Fibroblast of skin of left quadriceps (primary cell): ENCODE results near the gene SOD2.
A peak's percentile ranks its signal among the peaks of the same experiment; 100 is the strongest.
"Not testable (repeated sequence)": the region's sequence is repeated elsewhere in the genome, so short reads cannot be mapped to it uniquely, and the experiment has no call there.

Source experiments
- DNase-seq, 2 experiments: peaks; one replicate each; pipeline ENCODE4 v3.0.0-alpha.2; 2013; ENCODE audit warnings: low read depth in 2 of 2

The SOD2 gene

DNA sequence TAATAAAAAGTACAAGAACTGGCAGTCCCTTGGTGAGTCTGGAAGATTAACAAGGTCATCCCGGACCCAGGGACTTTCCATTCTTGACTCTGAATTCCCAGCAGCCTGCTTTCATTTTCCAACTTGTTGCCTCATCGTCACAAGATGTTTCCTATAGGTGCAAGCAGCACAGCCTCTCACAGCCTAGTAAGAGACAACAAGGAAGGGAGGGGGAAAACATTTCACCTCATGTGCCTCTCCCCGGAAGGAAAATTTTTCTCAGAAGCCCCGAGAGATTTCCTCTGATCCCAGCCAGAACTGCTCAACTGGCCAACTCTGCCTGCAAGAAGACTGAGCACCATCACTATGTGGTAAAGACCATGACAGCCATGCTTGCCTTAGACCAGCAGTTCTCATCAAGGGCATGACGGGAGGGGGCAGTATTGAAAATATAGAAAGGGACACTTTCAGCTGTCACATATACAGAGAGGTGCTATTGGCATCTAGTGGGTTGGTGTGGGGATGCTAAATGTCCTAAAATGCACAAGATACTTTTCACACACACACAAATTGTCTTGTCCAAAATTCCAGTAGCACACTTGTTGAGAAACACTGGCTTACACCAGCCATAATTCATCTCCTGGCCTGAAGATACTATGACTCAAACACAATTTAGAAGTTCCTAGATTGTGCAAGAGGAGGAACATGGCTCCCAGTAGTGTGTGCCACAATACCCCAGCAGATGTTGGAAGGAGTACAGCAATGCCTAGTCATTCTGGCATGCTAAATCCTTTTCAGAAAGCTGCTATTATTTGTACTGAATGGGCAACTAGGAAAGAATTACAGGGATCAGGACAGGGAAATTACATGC lies 23.4 kb upstream of the SOD2 start:
- DNase-seq: peak; percentile 89 to 92

DNA sequence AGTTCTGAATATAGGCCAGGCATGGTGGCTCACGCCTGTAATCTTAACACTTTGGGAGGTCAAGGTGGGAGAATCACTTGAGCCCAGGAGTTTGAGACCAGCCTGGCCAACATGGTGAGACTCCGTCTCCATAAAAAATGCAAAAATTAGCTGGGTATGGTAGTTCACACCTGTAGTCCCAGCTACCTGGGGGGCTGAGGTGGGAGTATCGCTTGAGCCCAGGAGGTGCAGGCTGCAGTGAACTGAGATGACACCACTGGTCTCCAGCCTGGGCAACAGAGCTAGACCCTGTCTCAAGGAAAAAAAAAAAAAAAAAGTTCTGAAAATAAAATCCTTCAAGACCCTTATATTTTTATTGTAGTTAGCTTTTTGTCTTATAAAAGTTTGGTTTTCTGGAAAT lies 22.6 kb upstream of the SOD2 start:
- DNase-seq: no peak

DNA sequence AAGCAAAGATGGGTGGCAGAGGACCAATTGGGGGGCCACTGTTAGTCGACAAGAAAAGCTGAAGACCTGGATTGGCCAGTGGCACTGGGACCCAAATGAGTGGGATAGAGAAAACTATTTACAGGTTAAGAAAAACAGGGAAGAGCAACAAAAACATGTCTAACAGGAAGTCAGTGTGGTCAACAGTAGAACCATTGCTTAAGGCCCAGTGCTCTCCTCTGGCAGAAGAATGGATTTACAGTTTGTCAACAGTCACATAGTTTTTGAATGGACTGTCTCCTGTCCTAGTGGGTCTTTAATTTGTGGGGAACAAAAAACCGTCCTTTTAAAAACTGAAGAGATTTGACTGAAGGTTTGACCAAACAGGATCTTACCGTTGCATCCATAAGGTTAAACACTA lies 22.1 kb upstream of the SOD2 start:
- DNase-seq: no peak

DNA sequence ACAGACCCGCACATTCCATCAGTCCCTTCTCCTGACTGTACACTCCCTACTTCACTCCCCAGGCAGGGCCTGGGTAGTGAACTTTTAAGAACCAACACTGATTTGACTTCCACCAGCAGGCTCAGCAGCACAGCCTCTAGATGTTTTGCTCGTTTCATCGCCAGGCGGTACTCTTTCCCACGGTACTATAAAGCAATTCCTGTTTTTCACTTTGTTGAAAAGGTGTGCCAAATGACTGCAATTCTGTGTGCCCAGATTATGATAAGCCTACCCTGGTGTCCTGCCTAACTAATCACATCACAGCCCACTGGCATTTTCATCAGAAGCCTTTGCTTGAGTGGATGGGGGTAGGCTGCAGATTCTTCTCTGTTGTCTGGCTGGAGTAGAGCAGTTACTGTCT lies 21.4 kb upstream of the SOD2 start:
- no peak for DNase-seq

DNA sequence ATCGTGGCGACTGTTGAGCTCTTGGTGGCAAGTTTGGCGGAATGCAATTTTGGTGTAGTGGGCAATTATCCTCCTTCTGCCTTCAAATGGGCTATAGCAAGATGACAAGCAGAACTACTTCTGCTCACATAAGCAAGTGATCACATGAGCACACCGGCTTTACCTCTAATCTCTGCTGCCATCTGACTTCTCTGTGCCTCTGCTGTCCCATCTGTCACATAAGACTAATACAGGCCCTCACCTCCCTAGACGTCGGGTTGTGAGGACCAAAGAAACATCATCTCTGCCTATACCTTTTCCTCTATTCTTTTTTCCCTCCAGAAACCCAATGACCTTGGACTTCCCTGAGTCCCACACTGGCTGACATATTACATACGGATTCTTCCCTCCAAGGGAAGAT lies 20.9 kb upstream of the SOD2 start:
- no peak for DNase-seq

DNA sequence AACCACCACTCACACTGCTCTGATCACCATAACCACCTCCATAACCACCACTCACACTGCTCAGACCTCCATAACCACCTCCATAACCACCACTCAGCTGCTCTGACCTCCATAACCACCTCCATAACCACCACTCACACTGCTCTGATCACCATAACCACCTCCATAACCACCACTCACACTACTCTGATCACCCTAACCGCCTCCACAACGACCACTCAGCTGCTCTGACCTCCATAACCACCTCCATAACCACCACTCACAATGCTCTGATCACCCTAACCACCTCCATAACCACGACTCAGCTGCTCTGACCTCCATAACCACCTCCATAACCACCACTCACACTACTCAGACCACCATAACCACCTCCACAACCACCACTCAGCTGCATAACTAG lies 19.3 kb upstream of the SOD2 start:
- DNase-seq: not testable (repeated sequence)

DNA sequence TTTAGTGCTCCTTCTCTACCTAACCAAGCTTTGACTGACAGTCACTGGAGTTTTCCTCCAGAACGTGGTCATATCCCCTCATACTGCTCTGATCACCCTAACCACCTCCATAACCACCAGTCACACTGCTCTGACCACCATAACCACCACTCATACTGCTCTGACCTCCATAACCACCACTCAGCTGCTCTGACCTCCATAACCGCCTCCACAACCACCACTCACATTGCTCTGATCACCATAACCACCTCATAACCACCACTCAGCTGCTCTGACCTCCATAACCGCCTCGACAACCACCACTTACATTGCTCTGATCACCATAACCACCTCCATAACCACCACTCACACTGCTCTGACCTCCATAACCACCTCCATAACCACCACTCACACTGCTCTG lies 17.6 kb upstream of the SOD2 start:
- DNase-seq: not testable (repeated sequence)

DNA sequence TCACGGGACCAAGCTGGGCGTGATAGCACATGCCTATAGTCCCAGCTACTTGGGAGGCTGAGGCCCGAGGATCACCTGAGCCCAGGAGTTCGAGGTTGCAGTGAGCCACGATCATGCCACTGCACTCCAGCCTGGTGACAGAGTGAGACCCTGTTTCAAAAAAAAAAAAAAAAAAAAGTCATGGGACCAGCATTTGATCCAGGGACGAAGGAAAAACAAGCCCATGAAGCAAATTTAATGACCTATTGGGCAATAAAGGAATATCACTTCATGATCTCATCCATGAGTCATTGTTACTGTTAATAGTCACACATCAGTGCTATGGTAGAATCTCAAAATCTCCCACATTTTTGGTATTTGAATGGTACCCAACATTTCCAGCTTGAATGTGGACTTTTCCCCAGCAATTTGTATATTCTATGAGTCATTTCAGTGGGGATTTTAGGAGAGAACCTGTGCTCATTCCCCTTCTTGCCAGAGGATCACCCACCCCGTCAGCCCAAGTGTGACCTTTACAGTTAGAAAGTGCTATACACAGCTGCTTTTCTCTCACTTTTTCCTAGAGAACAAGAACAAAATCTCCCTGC lies 8.5 kb upstream of the SOD2 start:
- peak; percentile 85 to 88 for DNase-seq

DNA sequence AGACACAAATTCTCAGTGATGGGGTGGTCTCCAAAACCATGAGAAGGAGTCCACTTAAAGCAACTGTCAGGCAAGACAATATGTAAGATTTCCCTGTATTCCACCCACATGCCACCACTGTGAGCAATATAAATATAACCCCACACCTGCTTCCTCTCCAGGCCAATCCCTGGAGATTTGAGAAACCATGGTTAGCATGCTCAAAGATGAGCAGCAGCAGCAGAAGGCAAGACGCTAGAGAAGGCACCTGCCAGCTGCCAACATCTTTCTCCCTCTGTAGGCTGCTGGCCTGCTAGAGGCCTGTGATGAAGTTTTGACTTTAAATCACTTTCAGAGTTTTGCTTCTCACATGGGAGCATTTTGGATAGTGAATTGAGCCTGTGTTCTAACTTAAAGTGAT lies 7.9 kb upstream of the SOD2 start:
- no peak for DNase-seq

DNA sequence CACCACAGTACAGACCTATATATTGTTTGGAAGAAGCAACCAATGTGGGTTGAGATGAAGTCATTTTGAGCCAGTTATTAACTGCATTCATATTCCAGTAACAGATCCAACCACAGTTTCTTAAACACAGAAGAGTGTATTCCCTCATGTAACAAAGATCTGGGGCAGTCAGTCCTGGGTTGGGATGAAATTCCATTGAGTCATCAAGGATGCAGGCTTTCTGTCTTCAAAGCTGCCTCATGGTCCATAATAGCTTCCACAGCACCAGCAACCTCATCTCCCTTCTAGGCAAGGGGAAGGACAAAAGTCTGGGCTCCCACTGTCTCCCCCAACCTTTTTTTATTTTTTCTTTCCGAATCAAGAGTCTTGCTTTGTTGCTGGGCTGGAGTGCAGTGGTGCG lies 2.9 kb upstream of the SOD2 start:
- DNase-seq: no peak

DNA sequence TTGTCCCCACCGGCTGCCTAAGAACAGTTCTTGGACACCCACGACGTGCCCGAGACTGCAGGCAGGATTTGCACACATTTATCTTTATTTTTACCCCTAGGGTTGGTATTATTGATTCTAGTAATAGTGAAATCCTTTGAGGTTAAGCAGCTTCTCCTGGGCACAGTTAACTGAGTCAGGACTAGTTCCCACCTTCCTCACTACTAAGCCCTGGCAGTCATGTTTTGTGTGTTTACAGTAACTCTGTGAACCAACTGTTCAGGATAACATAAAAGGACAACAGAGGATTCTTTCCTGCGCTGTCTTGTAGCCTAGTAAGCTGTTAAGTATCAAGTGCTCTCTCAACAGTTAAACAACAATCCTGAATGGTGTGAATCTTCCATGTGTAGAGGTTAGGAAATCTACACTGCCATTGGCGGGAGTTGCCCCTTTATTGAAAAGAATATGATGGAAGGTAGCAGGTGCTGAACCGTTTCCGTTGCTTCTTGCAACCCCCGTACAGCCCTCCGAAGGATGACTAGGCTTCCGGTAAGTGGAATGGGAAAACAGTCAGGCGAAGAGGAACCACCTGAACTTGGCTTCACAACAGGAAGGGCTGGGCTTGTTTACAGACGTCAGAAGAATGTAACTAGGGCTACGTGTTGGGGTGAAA lies 979 bp upstream of the SOD2 start:
- DNase-seq: no peak

DNA sequence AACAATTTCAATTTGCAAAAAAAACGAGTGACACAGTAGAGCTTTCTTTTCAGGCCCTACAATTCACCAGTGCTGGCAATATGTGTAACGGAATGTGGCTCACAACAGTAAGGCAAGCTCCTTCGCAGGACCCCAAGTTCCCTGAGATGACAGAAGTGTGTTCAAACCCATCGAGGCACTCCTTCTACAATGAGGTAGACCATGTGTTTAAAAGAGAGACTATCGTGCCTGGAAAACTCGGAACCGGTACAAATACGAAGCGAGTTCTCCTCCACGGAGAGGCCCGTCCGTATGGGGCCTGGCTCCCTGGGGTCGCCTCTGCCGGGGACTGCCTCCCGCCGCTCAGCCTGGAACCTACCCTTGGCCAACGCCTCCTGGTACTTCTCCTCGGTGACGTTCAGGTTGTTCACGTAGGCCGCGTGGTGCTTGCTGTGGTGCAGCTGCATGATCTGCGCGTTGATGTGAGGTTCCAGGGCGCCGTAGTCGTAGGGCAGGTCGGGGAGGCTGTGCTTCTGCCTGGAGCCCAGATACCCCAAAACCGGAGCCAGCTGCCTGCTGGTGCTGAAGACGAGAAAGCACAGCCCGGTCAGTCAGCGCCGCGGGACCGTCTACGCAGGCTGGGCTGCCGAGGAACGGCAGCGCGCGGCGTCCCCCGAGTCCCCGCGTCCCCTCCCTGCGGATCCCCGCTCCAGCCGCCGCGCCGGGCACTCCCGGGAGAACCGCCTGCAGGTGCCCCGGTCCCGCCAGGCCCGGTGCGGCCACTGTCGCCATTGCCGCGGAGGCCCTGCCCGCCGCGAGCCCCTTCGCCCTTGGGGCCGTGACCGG lies 526 bp downstream of the SOD2 start:
- no peak for DNase-seq

DNA sequence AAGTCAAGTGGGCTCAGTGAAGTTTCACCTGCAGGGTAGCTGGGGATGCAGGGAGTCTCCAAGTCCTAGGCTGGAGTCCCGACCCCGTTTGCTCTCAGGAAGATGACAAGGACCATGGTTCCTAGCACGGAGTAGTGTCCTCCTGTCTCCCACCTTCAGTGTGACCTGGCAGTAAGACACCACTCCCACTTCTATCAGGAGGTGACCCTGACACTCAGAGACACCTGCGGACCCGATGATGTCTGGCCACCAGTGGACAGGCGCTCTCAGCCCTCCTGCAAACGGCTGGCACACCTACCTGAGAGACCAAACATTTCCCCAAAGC lies 1.1 kb downstream of the SOD2 start:
- DNase-seq: no peak

DNA sequence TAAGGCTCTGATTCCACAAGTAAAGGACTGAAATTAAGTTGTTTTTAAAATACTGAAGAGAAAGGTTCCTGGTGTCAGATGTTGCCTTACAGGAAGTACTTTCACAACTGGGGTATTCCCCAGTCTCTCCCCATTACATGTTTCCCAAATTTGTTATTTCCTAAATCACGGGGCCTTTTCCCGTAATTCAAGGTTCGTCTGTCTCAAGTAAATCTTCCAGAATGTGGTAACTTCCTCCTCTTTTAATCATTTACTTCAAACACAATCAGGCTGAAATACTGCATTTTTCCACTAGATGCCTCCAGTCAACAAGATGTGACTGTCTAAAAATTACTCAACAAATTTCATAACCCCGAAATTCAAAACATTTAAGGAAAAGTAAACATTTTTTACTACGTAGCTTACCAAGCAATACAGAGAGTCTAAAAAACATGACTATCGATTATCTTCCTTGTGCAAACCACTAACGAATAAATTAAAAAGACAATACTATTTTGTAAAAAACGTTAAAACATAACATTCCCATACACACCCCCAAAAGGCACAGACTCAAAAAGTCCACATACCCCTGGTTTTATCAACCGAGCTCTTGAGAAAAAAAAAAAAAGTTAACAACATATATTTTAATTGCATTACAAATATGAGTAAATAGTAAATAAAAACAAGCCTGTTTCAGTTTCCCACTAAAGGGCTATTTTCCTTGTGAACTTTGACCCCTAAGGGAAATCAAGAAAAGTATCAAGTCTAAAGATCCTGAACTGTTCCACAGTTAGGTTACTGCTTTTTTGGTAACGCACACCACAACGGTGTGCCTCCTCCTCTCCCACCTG lies 1.7 kb downstream of the SOD2 start:
- DNase-seq: peak; percentile 71 to 74

DNA sequence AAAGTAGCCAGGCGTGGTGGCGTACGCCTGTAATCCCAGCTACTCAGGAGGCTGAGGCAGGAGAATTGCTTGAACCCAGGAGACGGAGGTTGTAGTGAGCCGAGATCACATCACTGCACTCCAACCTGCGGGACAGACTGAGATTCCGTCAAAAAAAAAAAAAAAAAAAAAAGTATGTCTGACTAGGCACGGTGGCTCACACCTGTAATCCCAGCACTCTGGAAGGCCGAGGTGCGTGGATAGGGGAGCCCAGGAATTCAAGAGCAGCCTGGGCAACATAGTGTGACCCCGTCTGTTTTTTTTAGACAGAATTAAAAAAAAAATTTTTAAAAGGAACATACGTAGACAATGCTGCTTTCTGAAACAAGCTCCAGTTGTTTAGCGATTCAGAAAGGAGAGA lies 2.9 kb downstream of the SOD2 start:
- not testable (repeated sequence) for DNase-seq

DNA sequence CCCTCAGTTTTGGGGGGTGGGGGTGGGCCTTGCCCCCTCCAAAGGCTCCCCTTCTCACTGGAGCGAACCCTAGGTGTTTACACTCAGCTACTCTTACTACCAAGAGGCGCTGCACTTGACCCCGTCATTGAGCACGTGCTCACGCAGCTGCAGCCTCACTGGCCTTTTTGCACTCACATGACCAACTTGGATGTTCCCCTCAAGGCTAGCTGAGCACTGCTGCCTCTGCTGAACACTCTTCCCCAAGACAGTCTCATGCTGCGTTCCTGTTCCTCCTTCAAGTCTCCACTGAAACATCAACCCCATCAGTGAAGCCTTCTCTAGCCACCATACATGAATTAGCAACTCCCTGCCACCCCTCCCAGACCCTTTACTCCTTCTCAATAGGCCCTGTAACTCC lies 4.0 kb downstream of the SOD2 start:
- DNase-seq: no peak

DNA sequence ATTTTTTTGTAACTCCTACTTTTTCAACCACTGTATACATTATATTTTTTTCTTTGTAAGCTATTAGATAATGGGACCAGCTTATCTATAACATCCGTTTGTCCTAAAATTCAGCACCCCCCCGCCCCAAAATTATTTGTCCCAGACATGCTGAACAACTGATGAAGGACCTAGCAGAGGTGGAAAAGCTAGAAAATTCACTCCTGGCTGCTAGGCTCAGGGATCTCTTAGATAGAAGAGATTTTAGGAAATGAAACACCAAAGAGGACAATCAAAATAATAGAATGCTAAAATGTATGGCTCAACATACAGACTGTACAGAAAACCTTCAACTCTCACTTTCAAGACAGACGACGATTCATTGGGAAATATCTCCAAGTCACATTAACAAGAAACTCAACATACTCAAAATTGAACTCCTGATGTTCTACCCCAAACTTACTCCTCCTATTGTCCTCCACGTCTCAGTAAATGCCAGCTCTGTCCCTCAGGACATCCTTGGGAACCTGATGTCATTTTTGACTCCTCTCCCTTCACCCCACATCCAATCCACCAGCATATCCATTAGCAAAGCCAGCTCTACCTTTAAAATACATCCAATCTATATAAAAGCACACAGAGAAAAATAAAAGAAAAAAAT lies 4.7 kb downstream of the SOD2 start:
- DNase-seq: no peak

DNA sequence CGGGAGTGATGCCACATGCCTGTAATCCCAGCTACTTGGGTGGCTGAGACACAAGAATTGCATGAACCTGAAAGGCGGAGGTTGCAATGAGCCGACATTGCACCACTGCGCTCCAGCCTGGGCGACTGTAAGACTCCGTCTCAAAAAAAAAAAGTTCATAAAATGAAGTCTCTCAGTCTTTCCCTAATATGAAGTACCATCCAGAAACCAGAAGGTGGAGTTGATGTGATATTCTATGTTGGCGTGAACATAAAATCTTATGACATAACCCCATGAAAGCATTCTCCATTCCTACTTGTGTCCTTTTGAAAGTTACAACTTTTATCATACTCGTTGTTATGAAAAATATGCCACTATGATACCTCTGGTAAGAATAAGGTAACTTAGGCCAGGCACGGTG lies 5.7 kb downstream of the SOD2 start:
- DNase-seq: no peak

DNA sequence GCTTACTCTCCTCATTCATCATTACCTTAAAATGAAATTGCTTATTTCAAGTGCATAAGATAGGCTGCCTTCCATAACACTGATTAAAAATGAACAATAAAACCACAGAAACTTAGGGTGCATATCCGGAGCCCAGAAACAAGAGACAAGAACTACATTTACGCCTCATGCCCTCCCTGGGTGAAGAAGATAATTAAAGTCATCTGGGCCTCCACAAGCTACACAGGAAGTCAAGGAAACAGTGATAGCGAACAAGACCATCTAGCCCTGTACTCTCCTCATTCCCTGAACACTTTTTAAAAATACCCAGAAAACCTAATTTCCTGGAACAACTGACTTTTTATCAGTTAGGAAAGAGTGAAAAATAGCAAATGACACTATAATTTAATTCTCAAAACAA lies 6.3 kb downstream of the SOD2 start:
- DNase-seq: no peak

DNA sequence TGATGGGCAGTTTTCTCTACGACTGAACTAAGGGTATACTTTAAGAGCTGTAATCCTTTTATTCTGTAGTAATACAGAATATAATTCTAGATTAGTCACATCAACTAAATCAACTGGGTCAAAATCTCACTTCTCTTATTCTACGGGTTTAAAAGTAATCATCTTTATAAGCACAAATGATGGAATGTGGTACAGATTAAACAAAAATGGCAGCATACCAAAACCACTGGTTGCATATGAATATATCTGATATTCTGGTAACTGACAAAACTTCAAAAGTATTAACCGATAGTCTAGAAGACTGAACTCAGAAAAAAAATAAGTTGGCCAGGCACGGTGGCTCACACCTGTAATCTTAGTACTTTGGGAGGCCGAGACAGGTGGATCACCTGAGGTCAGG lies 7.0 kb downstream of the SOD2 start:
- DNase-seq: no peak

DNA sequence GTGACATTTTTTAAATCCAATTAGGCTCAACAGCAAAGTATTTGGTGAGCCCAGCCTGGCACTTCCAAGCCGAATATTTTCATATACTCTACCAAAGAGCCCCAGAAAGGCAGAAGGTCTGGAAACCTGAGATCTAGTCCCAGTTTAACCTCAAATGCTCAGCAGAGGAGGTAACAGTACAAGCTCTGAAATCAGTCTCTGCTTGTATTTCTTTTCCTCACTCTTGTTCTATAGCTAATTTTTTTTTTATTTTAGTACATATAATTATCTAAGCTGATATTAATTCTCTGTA lies 9.1 kb downstream of the SOD2 start:
- DNase-seq: no peak
